GM19455 (cell line): ENCODE results near the gene NOXA1.
"Not testable (repeated sequence)": the region's sequence is repeated elsewhere in the genome, so short reads cannot be mapped to it uniquely, and the experiment has no call there.

Experiments
- ATAC-seq: cut with Tn5 transposase; IDR thresholded peaks from one replicate; pipeline ENCODE4 v1.9.1; 2021; ENCODE audit not compliant: unreplicated experiment

NOXA1 gene

DNA sequence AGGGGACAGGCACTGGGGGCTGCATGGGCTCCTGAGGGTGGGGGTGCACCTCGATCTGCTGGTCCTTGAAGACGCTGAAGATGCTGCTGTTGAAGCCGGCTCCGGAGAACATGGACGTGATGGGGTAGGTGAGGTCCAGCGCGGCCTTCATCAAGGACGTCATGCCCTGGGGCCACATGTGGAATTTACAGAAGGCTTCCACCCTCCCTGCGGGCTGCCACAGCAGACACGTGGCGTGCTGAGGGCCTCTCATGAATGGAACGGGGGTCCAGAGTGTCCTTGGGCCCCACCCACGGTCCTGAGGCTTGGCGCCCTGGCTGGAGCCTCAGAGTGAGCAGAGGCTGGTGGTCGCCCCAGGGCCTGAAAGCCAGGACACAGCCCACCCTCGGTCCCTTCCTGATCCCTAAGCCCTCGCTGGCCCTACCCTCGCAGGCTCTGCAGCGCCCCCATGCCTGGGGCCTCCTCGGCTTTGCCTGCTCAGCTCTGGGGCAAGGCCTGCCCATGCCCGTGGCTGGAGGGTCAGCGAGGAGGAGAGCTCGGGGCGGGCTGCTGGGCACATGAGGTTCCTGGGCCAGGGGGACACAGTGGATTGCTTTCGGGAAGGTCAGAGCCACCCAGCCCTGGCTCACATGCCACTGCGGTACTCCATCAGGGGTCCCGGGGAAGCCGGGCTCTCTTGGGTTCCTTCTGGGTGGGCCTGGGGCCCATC lies 41.3 kb downstream of the NOXA1 start:
- no peak for ATAC-seq

DNA sequence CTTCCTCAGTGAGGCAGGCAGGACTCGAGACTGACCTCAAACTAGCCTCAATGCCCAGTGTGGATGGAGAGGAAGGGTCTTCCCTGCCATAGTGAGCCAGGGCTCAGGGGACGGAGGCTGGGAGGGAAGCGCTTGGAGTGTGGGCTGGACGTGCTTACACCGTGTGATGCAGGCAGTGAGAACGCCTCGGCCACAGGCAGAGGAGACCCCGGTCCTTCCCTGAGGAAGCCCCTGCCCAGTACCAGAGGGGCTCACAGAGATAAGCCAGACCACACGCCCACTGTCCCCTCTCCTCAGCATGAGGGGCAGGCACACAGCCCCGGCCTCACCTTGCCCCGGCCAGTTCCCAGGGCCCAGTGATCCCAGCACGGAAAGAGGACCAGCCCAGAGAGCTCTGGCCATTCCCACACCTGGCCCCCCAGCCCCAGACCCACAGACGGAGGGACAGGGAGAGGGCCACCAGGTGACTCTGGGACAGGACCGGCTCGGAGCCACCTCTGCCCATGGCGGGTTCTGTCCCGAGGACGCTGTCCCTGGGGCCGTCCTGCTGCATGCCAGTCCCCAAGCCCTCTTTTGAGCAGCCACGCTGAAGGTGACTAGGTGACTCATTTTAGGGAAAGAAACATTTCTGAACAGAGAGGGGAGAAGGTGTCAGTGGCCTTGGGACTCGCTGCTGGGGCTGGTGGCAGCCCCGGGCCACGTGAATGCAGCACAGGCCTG lies 42.0 kb downstream of the NOXA1 start:
- no peak for ATAC-seq

DNA sequence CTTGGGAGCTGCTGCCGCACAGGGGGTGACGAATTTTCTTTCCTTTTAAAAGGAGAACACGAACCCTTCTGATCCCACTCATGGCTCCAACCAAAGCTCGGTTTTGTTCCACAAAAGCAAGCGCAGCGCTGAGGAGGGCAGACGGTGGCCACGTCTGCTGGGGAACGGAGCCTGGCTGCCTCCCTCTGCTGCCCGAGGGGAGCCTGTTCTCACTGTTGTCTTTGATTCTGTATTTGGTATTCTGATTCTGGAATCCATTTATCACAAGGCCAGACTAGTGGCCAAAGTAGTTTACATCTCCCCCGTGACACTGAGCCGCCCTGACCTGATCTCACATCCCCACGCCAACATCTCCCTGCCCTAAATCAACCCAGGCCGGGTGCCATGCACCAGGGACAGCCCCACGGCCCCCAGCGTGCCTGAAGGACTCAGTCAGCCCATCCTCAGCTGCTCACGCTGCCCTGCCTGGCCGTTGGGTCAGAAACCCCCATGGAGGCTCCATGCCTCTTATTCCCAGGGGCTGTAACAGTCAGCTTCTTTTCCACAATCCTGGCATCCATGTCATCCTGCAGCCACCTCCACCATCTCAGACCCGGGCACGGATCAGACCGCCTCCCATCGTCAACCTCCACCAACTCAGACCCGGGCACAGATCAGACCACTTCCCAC lies 42.7 kb downstream of the NOXA1 start:
- no peak for ATAC-seq

DNA sequence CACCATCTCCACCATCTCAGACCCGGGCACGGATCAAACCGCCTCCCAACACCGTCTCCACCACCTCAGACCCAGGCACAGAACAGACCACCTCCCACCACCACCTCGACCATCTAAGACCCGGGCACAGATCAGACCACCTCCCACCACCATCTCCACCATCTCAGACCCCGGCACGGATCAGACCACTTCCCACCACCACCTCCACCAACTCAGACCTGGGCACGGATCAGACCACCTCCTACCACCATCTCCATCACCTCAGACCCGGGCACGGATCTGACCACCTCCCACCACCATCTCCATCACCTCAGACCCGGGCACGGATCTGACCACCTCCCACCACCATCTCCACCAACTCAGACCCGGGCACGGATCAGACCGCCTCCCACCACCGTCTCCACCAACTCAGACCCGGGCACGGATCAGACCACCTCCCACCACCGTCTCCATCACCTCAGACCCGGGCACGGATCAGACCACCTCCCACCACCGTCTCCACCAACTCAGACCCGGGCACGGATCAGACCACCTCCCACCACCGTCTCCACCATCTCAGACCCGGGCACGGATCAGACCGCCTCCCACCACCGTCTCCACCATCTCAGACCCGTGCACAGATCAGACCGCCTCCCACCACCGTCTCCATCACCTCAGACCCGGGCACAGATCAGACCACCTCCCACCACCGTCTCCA lies 43.3 kb downstream of the NOXA1 start:
- not testable (repeated sequence) for ATAC-seq

DNA sequence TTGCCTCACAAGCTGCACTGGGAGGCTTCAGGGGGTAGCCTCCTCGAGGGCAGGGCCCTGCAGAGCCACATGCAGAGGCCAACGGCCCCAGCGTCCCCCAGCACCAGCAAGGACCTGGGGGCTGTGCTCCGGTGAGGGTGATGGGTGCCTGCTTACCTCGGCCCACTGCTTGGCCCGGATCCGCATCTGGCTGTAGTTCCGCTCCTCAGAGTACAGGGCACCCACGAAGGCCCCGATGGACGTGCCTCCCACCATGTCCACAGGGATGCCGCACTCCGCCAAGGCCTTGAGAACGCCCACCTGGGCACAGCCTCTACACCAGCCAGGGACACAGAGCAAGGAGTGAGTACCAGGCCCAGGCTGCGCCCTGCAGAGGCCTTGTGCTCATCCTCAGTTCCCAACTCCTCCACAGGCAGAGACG lies 44.0 kb downstream of the NOXA1 start:
- no peak for ATAC-seq

GRCh38 chr9:137467896-137468295 lies 44.7 kb downstream of the NOXA1 start:
- no peak for ATAC-seq

- ATAC-seq: no peak
Measured at GRCh38 chr9:137470785-137471184, 47.6 kb downstream of the NOXA1 start.

DNA sequence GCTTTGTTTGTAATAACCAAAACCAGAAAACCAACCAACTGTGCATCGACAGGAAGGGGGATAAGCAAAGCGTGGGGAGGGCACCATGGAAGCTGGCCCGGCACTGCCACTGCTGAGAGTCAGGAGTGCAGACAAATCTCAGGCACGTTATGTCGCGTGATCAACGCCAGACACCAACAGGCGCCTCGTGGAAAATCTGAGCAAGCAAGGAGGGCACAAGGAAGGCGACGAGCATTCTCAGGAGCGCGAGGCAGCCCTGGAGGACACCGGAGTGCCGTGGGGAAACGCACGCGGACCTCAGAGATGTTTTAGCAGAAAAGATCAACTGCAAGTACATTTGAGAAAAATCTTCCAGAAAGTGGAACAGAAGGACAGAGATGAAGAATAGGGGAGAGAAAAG lies 51.1 kb downstream of the NOXA1 start:
- no peak for ATAC-seq

DNA sequence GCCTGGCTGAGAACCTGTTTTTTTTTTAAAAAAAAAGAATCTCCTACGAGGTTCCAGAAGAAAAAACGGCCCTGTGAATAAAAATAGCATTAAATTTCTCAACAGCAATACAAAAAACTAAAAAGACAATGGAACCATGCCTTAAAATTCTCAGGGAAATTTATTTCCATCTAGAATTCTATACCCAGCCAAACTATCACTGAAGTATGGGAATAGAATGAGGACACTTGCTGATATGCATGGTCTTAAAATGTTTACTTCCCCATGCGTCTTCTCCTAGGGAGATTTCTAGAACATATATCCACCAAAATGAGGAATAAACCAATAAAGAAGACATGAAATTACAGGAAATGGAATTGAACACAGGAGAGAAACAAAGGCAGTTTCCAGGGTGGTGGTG lies 52.5 kb downstream of the NOXA1 start:
- no peak for ATAC-seq

DNA sequence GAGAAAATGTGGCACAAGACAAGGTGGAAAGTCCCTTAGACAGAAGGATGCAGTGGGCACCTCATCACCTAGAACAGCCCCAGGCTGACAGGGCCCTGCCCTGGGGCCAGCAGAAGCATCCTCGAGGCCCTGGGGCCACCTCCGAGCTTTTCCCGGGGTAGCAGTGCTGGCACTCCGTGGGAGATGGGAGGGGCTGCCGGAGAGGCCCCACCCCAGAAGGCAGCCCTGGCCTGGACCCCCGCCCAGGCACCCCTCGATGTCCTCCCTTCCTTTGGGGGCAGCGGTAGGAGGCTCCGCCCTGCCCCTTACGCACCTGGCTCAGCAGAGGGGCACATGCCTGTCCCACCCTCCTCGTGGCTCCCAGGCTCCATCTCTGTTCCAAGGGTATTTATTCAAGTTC lies 53.7 kb downstream of the NOXA1 start:
- no peak for ATAC-seq

- ATAC-seq: no peak
Measured at GRCh38 chr9:137477778-137478612, 54.8 kb downstream of the NOXA1 start.

GRCh38 chr9:137478613-137478961 lies 55.4 kb downstream of the NOXA1 start:
- no peak for ATAC-seq

- ATAC-seq: no peak
Measured at GRCh38 chr9:137478962-137479861, 56.0 kb downstream of the NOXA1 start.

GRCh38 chr9:137479892-137480685 lies 56.9 kb downstream of the NOXA1 start:
- ATAC-seq: no peak

GRCh38 chr9:137480686-137481683 lies 57.8 kb downstream of the NOXA1 start:
- ATAC-seq: no peak

DNA sequence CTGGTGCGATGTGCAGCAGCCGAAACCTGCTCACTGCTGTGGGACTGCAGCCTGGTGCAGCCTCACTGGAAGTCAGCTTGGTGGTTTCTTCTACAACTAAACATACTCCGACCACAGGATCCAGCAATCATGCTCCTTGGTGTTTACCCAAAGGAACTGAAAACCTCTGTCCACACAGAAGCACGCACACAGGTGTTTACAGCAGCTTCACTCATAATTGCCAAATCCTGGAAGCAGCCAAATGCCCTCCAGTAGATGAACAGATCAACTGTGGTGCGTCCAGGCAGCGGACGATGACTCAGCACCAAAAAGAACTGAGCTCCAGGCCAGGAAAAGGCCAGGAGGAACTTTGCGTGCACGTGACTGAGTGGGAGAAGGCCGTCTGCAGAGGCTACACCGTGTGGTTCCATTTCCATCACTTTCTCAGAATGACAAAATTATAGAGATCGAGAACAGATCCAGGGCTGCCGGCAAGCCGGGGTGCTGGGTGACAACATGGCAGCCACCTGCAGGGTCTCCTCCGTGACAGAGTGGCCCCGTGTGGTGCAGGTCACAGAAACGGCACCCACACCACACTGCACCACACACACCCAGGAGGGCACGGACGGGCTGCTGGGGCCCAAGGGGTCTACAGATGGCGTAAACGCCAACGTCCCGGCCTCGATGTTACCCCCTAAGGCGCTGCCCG lies 59.0 kb downstream of the NOXA1 start:
- no peak for ATAC-seq
